Measurements from ENCODE around the gene ARID5A.

ARID5A gene

GRCh38 chr2:96536445-96537065 lies at the start of gene ARID5A:
TSS of gene ARID5A (plus strand) at chr2:96536752. CDS start at chr2:96536827, 75 bp downstream.
- peak; percentile 17 for DNase-seq (ENCODE audit: low read depth)
- no peak for TF ChIP-seq CTCF (IDR thresholded peaks at IDR 0.05; ENCODE audit: control insufficient read depth, extremely low read depth, insufficient read depth)
- H3K4me3 ChIP-seq (ENCODE audit: low read depth, low read length): peak within 1 kb of the TSS; percentile 53

- no peak for DNase-seq (ENCODE audit: low read depth)
- no peak for TF ChIP-seq CTCF (IDR thresholded peaks at IDR 0.05; ENCODE audit: control insufficient read depth, extremely low read depth, insufficient read depth)
- no peak overlapping the region for H3K4me3 ChIP-seq (ENCODE audit: low read depth, low read length)
Observed at GRCh38 chr2:96489261-96489660, 47.3 kb upstream of the ARID5A start.

DNA sequence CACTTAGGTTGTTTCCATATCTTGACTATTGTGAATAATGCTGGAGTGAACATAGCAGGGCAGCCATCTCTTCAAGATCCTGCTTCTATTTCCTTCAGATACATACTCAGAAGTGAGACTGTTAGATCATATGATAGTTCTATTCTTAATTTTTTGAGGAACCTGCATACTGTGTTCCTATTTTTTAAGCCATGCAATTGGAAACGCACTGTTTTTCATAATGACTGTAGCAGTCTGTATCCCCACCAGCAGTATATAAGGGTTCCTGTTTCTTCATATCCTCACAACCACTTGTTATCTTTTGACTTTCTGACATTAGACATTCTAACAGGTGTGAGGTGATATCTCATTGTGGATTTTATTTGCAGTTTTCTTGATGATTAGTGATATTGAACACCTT lies 46.9 kb upstream of the ARID5A start:
- no peak for DNase-seq (ENCODE audit: low read depth)
- no peak for TF ChIP-seq CTCF (IDR thresholded peaks at IDR 0.05; ENCODE audit: control insufficient read depth, extremely low read depth, insufficient read depth)
- no peak overlapping the region for H3K4me3 ChIP-seq (ENCODE audit: low read depth, low read length)

DNA sequence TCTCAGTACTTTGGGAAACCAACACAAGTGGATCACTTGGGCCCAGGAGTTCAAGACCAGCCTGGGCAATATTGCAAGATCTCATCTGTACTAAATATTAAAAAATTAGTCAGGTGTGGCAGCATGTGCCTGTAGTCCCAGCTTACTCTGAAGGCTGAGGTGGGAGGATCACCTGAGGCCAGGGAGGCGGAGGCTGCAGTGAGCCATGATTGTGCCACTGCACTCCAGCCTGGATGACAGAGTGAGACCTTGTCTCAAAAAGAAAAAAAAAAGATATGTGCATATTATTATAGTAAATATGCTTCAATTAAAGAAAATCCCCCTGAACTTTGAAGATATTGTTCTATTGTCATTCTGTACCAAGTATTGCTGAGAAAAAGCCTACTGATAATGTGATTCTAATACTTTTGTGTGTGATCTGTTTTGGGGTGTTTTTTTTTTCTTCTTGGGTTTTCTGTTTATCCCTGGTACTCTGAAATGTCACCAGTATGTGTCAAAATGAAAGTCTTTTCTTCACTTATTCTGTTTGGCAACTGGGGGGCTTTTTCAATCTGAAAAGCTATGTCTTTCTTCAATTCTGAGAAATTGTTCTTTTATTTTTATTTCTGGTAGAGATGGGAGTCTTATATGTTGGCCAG lies 44.6 kb upstream of the ARID5A start:
- TF ChIP-seq CTCF (IDR thresholded peaks at IDR 0.05; ENCODE audit: control insufficient read depth, extremely low read depth, insufficient read depth): no peak
- no peak overlapping the region for H3K4me3 ChIP-seq (ENCODE audit: low read depth, low read length)
- no peak for DNase-seq (ENCODE audit: low read depth)

GRCh38 chr2:96493072-96493471 lies 43.5 kb upstream of the ARID5A start:
- DNase-seq (ENCODE audit: low read depth): no peak
- H3K4me3 ChIP-seq (ENCODE audit: low read depth, low read length): no peak overlapping the region
- TF ChIP-seq CTCF (IDR thresholded peaks at IDR 0.05; ENCODE audit: control insufficient read depth, extremely low read depth, insufficient read depth): no peak

GRCh38 chr2:96494188-96494587 lies 42.4 kb upstream of the ARID5A start:
- TF ChIP-seq CTCF (IDR thresholded peaks at IDR 0.05; ENCODE audit: control insufficient read depth, extremely low read depth, insufficient read depth): no peak
- no peak for DNase-seq (ENCODE audit: low read depth)
- H3K4me3 ChIP-seq (ENCODE audit: low read depth, low read length): no peak overlapping the region
